Left cardiac atrium (tissue), 4 donors: ENCODE data around the gene BAIAP3. TPM values are rescaled to one million over a fixed set of nuclear protein-coding genes. Genes with fewer than 3 reads are reported as not detected.

Experiments
- ATAC-seq, 2 donors: fragments of 200-7000 bp; cut with Tn5 transposase; one replicate each; pipeline ENCODE4 v1.9.1; 2020; ENCODE audit warnings: mild to moderate bottlenecking in 2 of 2, moderate library complexity in 2 of 2
- DNase-seq: peaks from one replicate; pipeline ENCODE4 v3.0.0-alpha.2; 2020
- intact Hi-C, 2 donors: fragments of 100-400 bp; cut with DNase I; formaldehyde crosslinking; loops; one replicate each; pipeline versions ENCODE4 v1.14.1 to v1.15.1; 2022 to 2023
- total RNA-seq, 2 donors: library from RNA; stranded (reverse); fragmentation: NEBNext Ultra II Directional; extraction: Animal tissue kit (Norgen Biotek cat#: 25700); gene quantifications; one replicate each; pipeline ENCODE4 v1.2.1, GENCODE V29; 2021
- donor health status: DM: no; HTN: yes; CAD: no.
- donor health status: DM: no; HTN: yes; CAD: no; lungs with severe emphysema.
- donor health status: DM: yes; HTN: yes; CAD: no.
- donor health status: Dilated cardiomyopathy.

The BAIAP3 gene
- total RNA-seq, 2 donors from 2014 or later, result 0.99 to 2.7 TPM

- no peak for DNase-seq
- intact Hi-C loops, result no loop called here
- ATAC-seq, result no peak
Observed at GRCh38 chr16:1375741-1376410, 42.4 kb downstream of the BAIAP3 start.

DNA sequence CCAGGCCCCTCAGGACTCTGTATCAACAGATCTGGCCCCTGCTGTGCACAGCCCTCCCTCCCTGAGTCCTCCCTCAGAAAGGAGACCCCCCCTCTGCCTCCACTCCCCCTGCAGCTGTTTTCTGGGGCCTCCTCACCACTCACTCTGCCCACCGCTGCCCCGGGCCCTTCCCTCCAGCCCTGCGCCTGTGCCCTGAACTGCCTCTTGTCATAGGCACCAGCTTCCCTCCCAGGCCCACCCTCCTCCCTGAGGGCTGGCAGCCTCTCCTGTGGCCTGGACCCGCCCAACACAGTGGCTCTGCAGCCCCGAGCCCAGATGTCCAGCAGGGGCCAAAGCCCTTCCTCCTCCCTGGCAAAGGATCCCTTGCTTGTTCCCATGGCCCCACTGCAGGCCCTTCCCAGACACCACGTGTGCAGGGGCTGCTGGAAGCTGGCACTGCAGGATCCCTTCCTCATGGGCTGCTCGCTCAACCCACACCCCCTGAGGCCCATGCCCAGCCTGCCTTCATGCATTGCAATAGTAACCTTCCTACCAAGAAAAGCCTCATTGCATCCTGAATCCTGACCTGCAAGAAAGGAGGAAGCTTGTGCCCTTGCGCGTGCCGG lies 44.1 kb downstream of the BAIAP3 start:
- DNase-seq, result no peak
- ATAC-seq, result peak in 1 of 2 donors; percentile 36
- intact Hi-C loops, result no loop called here

DNA sequence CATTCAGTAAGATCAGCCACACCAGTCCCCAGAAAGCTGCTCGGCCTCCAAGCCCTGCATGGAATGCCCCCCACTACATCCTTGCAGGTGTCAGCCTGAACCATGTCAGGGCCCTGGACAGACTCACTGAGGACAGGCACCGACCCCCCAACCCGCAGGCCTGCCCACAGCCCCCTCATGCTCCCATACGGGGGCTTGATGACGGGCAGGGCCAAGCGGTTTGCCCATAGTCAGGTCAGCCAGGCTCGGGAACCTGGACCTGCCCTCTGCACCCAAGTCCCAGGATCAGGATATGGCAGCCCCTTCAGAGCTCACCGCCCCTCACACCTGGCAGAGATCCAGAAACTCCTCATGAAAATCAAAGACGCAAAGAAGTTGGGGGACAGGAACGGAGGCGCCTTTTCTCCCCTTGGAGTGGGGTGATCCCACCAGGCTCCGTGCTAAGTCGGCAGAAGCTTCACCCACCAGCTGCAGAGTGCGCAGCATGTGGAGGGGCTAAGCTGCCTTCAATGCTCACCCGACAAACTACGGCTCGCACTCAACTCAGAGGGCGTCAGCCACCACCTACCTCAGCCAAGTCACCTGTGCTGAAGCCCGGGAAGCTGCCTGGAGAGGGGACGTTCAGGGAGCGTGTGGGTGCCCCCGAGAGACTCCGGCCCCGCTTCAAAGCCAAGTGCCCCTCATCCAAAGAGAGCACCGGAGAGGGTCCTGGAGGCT lies 44.8 kb downstream of the BAIAP3 start:
- ATAC-seq (no peak), DNase-seq (no peak)
- intact Hi-C loops, result no loop called here

GRCh38 chr16:1378804-1379303 lies 45.4 kb downstream of the BAIAP3 start:
- DNase-seq (peak; percentile 91), ATAC-seq (peak; percentile 82 to 84)
- intact Hi-C loops, result no loop called here

- DNase-seq, result peak; percentile 65
- intact Hi-C loops, result no loop called here
- peak; percentile 71 to 89 for ATAC-seq
Observed at GRCh38 chr16:1379304-1380076, 46.0 kb downstream of the BAIAP3 start.

DNA sequence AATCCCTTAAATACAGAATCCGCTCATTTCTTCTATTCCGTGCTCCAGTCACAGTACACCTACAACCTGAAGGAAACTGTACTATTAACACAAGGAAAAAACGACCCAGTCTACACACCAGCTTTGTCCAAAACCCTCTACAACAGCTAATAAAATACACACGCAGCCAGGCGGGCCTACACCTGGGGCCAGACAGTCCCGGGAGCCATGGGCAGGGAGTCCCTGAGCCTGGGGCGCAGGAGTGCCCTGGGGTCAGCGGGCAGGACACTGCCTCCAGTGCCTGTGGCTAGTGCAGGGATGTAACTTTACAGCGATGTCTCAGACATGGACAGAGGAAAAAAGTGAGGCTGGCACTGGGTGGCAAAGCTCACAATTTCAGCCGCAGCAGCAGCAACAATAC lies 46.8 kb downstream of the BAIAP3 start:
- intact Hi-C loops, result no loop called here
- DNase-seq (no peak), ATAC-seq (no peak)

GRCh38 chr16:1381612-1382406 lies 48.4 kb downstream of the BAIAP3 start:
- ATAC-seq, result no peak
- DNase-seq, result no peak
- intact Hi-C loops, result no loop called here

- no peak for ATAC-seq
- intact Hi-C loops, result no loop called here
Observed at GRCh38 chr16:1383556-1383955, 50.1 kb downstream of the BAIAP3 start.

DNA sequence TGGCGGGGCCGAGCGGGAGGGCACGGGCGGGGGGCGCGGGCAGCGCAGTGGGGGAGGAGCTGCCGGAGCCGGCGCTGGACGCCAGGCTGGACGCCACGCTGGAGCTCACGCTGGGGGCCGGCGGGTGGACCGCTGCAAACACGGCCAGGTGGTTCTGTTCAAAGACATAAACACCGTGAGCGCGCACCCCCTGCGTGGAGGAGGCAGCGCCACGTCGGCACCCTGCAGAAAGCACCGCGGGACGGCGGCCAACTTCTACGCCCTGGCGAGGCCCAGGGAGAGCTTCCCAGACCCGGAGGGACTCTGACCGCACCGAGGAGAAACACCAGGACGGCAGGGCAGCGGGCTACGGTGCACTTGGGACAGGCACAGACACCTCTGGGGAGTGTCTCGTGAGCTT lies 51.8 kb downstream of the BAIAP3 start:
- no peak for ATAC-seq
- intact Hi-C loops, result no loop called here
- no peak for DNase-seq

More at GRCh38 chr16:1383556-1383955, 50.1 kb downstream of the BAIAP3 start:
- no peak for DNase-seq

DNA sequence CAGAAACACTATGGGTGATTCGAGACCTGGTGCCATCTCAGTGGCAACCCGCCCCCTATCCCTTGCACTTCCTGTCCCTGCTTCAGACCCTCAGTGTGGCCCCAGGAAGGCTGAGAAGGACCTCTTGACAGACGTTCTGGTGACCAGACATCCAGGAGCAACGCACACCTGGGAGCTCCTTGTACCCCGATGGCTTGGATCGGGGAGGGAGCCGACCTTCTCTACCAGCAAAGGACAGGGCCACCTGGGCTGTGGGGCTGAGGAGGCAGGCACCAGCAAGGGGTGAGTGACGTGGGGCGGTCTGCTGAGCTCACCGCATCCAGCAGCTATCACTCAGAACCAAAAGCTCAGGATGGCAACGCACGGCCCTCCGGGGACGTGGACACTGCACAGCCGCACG lies 53.9 kb downstream of the BAIAP3 start:
- DNase-seq, result no peak
- intact Hi-C loops, result no loop called here
- no peak for ATAC-seq

GRCh38 chr16:1389762-1390161 lies 56.3 kb downstream of the BAIAP3 start:
- intact Hi-C loops, result no loop called here
- DNase-seq (no peak), ATAC-seq (no peak)

DNA sequence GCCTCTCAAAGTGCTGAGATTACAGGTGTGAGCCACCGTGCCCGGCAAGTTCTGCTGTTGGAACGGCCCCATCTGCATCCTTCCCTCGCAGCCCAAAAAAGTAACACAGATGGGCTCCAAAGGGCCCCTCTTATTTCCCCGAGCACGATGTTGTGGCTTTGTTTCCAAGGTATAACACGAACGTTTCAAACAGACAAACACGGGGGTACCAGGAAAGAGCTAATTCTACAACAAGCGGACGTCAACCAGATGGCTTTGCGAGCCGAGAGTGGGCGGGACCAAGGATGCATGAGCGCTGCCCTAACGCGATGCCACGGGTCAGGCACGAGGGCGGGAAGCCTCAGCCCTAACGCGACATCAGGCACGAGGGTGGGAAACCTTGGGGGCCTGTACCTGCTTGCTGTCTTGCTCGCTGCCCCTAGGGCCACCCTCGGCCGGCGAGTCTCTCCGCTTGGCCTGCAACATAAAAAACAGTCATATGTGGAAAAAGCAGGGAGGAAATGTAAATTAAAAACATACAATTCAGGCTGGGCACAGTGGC lies 56.9 kb downstream of the BAIAP3 start:
- no peak for DNase-seq

GRCh38 chr16:1392826-1393225 lies 59.4 kb downstream of the BAIAP3 start:
- DNase-seq (no peak), ATAC-seq (no peak)
- intact Hi-C loops, result no loop called here

More for the DNA sequence above, 56.9 kb downstream of the BAIAP3 start:
- intact Hi-C loops, result no loop called here
- no peak for ATAC-seq

GRCh38 chr16:1393613-1394176 lies 60.2 kb downstream of the BAIAP3 start:
- intact Hi-C loops, result no loop called here
- ATAC-seq (no peak), DNase-seq (no peak)

GRCh38 chr16:1394367-1394951 lies 61.0 kb downstream of the BAIAP3 start:
- intact Hi-C loops, result no loop called here
- ATAC-seq (no peak), DNase-seq (no peak)

DNA sequence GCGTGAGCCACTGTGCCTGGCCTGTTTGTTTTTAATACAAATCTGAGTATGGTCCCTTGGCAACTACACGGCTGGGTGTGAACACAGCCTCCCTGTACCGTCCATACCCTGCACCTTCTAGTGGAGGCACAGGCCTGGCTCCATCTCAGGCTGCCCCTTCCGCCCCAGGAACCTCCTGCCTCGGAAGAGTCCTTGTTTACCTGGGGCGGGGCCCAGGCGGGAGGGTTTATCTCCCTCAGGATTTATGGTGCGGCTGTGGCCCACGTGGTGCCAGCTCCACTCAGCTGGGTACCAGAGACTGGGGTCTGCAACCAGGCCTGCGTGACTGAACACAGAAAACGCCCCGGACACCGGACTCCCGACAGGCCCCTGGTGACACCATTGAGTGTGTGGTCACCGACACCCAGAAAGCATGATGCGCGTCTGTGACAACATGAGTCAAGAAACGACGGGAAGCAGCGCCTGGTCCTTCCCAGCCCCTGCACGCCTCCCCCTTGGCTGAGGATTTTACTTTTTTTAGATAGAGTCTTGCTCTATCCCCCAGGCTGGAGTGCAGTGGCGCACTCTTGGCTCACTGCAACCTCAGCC lies 62.1 kb downstream of the BAIAP3 start:
- ATAC-seq (no peak), DNase-seq (no peak)
- intact Hi-C loops, result no loop called here

- ATAC-seq, result no peak
- intact Hi-C loops, result no loop called here
Observed at GRCh38 chr16:1397779-1398178, 64.3 kb downstream of the BAIAP3 start.

More at GRCh38 chr16:1397779-1398178, 64.3 kb downstream of the BAIAP3 start:
- DNase-seq, result no peak
